Endothelial cell of hepatic sinusoid (primary cell): ENCODE measurements around the gene SURF1.

Experiments
- in situ Hi-C: cut with HindIII; loops from 2 replicates; pipeline ENCODE4 v1.10.0; 2017; ENCODE audit warnings: low sequenced_read_pairs

SURF1 gene

DNA sequence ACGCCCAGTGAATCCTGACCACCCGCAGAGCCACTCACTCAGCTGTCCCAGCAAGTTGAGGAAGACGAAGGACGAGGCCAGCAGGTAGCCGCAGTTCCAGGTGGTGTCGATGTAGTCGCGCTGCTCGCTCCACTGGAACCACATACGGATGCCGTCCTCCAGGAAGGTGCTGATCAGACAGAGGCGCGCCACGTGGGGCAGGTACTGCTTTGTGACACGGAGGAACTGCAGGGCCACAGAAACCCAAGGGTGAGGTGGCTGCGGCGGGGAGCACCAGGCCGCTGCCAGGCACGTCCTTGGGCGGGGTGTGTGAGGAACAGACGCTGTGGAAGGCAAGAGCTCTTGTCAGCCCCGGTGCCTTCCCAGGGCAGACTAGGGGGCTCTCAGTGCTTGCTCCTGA, 10.9 kb upstream of the SURF1 start:
- in situ Hi-C loops, result no loop called here

DNA sequence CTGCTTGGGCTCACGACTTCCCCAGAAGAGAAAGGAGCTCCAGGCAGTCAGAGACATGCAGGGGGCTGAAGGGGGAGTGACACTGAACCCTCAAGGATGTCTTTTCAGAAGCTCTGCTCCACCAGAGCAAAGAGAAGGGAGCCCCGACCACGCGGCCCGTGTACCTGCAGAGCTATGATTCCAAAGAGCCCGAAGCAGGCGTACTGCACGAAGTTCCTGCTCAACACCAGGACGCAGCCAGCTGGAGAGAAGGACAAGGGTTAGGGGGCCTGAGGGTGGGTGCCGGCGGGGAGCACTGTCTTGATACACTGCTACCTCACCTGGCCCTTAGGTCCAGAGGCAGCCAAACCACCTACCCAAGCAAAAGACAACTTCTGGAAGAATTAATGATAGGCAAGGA, 10.1 kb upstream of the SURF1 start:
- in situ Hi-C loops, result no loop called here

DNA sequence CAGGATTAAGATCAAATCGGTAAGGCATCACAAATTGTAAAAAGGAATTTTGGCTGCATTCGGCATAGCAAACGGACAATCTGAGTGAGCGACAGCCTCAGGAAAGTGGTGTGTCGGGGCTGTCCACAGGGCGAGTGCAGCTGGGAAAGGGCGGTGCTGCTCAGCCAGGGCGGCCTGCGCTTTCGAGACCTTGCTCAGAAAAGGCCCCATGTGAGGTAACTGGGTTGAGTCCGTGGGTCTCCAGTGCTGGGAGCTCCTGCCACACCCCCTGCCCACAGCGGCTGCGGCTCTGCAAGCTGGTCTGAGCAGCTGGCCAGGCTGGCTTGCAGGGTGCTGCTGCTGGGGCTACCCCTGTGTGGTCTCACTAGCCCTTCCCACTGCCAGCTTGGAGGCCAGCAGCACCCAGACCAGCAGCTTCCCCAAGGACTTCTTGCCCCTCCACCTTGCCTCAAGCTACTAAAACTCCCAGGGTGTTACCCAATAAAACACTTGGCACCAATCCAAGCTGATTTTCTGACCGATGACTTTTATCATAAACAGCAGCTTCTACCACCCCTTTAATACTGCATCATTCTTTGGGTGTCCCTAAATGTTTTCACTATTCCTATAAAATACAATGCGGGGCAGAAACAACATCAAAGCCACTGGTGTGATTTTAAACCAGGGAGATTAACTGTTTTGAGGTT, 6.2 kb upstream of the SURF1 start:
- in situ Hi-C loops, result no loop called here

DNA sequence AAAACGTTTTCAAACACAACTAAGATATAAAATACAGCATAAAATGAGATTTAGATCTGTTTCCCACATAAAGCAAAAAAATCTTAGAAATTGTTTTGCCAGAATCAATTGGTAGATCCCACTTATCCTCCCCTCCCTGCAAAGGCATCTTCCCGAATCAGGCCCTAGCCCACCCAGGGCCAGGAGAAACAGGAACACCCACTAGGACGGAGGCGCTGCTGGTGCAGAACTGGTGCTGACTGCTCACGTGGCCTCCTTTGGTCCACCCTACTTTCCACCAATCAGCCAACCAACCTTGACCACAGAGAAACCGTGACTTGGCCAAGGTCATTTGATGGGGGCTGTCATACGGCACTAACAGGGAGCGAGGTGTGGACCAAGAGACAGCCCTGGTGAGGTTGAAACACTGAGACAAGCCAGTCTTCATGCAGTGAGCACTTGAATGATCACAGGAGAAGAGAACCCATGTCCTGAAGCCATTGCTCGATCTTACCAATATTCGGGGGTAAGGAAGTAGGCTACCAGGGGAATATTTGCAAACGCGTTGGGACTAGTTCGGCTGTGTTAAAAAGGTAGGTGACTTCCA, 5.3 kb upstream of the SURF1 start:
- in situ Hi-C loops, result no loop called here

DNA sequence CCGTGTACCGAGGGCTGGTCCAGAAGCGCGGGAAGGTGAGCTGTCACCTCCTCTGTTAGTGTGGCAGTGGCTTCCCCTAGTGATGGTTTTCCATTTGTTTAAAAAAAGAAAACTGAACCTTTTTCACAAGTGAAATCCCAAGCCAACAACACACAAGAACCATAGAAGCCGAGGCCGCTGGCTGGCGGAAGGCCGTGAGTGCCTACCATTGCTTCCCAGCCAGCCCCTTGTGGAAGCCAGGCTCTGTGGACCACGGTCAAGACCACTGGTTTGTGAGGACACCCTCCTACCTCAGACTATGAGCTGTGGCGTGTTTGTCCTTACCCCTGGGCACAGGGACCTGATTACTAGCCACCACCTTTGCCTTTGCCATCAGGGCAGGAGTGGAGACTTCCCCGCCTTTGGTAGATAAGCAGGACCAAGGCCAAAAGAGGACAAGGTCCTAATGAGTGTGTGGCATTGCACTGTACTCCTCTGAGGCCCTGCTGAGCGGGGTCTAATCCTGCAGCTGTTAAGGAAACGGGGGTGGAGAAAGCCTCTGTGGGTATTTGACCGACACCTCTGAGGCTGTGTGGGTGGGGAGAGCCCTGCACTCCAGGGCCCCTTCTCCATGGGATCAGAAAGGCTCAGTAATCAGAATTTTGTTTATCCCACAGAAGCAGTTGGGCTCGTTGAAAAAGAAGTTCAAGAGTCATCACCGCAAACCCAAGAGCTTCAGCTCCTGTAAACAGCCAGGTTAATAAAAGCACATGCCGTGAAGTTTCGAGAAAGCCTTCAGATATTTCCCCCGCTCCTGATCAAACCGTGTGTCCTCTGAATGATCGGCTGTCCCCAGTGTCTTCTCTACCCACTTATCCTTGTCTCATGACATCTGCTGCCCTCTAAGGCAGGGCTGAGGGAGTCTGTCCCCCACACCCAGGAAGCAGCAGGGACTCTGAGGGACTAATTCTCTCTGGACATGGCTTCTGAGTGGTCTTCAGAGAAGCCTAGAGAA, 4.4 kb upstream of the SURF1 start:
- in situ Hi-C loops, result no loop called here

DNA sequence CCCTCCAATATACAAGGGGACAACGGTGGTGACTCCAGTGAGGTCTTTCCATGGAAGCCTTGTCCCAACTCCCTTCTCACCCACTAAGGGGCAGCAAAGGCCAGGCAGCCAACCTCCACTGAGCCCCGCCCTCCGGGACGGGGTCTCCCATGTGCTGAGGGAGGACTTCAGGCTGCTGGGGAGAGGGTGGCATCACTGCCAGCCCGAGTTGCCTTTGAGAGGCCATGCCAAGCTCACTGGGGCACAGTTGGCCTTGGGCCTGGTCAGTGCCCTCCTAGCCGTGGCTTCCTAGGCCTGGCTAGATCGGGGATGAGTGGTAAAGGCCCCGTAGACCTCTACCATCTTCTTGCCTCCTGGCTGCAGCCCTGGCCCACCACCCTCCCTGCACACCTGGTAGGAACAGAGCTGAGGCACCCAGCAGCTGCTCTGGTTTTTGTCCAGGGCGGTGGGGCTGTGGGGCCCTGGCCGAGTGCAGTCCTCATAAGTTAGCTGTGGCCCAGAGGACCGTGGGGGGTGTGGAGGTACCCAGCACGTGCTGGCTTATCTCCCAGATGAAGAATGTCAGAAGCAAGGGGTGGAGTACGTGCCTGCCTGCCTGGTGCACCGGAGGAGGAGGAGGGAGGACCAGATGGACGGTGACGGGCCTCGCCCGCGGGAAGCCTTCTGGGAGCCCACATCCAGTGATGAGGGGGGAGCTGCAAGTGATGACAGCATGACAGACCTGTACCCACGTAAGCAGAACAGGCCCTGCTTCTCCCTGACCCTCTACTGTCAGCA, 3.3 kb upstream of the SURF1 start:
- in situ Hi-C loops, result no loop called here

DNA sequence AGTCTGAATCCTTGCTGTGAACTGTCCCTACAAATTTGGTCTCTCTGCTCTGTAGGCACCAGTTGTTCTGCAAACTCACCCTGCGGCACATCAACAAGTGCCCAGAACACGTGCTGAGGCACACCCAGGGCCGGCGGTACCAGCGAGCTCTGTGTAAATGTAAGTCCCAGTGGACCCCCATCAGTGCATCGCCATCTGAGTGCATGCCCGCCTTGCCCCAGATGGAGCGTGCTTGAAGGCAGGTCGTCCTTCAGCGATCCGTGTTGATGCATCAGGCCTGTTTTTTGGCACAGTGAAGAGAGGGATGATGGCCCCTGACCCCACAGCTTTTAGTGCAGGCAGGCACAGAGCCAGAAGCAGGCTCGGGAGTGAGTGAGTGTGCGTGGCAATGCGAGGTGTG, 1.4 kb upstream of the SURF1 start:
- in situ Hi-C loops, result no loop called here

DNA sequence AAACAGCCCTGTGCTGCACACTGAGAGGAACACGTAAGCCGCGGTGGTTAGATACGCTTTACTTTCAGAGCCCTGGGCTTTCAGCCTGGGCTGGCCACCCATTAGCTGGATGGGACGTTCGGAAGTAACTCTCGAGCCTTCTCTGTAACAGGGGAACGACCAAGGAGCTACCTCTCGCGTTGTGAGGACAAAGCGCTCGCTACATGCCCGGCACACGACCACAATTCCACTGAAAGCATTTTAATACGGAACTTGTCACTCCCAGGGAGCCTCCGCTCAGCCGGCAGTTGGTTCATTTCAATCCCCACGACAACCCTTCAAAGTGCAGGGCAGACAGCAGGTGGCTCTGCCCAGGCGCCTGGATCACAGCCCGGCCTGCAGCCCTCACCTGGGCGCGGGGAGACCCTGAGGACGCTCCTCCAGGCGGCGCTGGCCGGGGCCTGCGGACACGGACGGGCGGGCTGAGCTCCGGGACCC, 368 bp downstream of the SURF1 start:
- in situ Hi-C loops, result no loop called here

DNA sequence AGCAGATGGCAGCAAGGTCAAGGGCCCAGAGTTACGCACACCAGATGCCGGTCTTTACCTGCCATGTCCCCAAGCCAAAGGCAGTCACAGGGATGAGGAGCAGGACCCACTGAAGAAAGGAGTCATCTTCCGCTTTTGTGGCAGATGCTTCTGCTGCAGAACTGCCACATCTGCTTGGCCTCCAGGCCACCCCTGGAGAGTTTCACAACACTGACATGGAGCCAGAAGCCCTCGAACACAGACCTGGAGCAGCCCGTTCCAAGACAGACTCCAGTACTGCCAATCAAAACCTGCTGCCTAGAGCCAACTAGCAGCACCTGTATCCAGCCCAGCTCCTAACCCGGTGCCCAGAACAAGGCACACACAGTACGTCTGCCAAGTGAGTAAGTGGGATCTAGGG, 1.5 kb downstream of the SURF1 start:
- in situ Hi-C loops, result no loop called here

DNA sequence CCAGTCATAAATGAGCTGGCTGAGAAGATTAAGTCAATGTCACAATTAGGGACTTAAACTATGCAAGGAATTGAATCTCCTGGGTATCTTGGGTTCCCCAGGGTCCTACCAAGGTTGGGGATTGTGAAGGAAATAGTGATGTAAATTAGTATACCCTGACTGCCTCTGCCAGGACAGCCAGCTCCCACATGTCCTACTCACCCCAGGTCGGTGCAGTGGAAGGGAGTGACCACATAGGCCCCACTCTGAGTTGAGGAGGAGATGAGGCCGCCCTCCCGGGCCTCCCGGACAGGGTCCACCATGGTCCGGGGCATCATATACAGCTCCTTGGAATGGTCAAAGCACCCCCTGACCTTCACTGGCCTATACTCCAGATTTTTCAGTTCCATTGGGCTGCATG, 2.7 kb downstream of the SURF1 start:
- in situ Hi-C loops, result no loop called here

DNA sequence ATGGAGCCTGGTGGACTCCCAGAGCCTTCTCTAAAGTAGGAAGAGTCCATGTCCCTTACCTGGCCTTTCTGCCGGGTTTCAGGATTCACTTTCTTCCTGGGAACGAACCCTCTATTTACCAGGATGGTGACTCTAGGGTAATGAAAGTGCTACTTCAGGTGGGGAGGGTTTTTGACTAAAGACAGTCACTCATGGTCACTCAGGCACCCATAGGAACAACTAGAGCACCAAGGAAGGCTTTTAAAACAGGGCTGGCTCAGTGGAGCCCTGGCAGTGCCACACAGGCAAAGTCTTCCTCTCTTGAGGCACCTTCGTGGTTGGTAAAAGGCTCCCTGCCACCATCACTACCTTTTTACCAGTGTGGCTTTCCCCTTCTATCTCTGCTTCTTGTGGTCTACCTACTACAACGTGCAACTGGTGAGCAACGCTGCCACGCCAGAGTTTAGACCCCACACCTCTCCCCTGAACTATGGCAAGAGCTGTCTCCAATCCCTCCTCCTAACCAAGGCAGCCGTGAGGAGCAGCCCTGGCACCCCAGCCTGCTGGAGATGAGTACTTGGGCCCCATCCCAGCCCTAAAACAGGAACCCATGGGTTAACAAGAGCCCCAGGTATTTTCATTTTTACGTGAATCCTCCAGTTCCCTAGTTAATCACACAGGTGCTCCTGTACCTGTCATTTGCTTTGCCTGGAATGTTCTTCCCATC, 3.5 kb downstream of the SURF1 start:
- in situ Hi-C loops, result no loop called here

DNA sequence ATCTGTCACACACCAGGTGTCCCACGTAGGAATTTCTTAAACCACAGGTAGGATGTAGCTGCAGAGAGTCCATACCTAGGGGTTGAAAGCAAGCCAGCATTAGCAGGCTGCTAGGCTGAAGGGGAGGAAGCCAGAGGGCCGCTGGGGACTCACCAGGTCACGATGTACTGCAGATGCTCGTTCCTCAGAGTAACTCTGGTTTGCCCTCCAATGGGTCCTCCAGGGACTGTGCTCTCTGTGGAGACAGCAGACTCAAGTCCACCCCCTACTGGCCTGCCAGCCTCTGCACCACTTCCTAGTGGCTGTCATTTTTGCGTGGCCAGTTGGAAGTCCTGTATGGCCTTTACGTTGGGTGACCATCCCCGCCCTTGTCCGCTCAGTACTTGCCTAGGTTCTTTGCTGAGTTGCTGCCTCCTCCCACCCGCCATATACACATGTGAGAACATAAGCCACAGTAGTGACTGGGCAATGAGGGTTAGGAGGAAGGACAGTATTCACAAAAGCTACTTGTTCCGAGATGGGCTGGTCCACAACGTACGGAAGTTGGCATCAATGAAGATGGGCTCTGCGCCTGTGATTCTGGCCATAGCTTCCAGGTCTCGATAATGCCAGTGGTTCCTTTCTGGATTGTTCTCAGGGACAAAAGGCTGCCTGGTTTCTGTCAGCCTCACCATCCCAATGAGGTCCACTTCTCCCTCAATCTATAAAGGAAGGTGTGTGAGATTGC, 4.2 kb downstream of the SURF1 start:
- in situ Hi-C loops, result no loop called here

DNA sequence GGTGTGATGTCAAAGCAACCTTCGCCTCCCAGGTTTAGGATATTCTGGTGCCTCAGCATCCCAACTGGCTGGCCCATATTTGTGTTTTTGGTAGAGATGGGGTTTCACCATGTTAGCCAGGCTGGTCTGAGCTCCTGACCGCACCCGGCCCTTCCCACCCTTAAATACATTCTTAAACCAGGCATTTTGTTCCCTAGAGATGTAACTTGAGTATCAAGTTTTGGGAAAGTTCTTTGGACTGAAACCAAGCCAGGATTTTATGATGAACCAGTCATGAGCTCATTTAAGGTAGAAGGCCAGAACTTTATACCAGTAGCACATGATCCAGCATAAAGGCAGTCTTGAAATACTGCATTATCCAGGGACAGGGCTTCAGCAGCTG, 4.8 kb downstream of the SURF1 start:
- in situ Hi-C loops, result no loop called here

DNA sequence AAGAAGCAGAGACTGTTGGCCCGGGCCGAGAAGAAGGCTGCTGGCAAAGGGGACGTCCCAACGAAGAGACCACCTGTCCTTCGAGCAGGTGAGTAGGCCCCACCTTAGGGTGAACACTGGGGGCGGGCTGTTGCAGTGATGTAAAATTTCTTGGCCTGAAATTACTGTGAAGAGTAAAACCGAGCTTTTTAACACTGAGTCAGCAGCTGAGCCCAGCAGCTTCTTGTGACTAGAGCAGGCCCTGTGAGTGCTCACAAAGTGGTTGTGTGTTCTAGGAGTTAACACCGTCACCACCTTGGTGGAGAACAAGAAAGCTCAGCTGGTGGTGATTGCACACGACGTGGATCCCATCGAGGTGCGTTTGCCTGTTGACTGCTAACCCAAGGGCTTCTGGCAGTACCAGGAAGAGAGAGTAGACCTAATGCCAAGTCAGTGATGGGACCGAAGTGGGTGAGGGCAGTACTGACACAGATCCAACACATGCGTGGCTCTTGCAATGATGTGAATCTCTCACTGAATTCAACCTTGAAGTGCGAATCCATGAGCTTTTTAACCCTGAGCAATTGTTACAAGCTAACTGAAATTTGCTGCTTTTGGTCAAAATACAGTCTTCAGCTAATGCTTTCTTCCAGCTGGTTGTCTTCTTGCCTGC, 6.2 kb downstream of the SURF1 start:
- in situ Hi-C loops, result no loop called here

DNA sequence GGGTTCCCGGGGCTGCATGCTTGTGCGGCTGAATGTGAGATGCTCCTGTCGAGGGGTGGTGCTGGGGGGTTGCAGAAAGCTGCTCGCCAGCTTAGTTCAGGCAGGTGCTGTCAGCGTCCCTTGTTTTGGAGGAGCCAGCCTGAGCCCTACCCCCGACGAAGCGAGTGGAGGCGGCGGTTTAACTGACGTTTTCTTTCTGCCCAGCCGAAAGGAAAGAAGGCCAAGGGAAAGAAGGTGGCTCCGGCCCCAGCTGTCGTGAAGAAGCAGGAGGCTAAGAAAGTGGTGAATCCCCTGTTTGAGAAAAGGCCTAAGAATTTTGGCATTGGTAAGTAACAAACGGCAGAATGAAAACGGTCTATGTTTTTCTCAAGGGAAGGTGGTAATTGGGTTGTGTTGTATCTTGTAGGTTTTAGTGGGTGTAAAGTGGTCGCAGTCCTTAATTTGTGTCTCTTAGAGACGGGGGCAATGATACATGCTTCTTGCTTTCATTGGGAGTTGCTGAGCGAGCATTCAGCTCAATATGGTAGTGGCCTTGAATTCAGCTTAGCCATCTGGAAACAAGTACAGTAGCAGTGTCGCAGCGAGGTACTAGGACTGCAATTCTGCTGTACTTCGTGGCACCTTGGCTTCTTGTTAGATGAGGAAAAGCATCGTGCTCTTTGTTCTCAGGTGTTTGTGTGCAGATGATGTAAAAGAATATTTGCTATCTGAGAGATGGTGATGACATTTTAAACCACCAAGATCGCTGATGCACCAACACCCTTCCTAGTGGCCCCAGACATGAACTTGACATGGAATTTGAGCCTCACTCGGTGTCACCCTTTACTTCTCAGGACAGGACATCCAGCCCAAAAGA, 7.3 kb downstream of the SURF1 start:
- in situ Hi-C loops, result no loop called here

DNA sequence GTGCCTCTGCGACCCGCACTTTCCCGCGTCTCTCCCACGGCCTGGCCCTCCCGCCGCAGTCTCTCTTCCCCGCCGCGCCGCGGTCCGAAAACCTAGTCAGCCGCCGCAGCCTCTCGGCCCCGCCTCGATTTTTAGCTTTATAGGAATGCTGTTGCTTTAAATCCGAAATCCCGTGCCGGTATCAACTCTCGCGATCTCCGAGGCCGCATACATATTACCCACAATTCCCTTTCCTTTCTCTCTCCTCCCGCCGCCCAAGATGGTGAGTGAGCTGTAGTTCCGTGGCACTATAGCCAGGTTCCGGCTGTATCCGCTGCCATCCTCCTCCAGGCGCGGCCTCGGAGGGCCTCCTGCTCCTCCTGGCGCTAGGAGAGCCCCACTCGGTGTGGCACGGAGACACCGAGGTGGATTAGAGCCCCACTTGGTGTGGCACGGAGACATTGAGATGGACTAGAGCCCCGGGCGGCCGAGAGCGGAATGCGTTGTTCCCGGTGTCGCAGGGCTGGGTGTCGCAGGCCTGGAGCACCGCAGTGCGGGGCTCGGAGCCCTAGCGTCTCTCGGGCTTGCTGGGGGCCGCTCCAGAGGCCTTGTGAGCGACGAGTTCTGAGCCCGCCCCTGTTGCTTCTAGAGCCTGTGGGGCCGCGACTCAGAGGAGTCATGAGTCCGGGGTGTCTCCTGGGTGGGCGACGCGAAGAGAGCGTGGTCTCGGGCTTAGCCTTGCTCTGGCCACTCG, 8.1 kb downstream of the SURF1 start, which contains the start of the genes MED22 and RPL7A:
TSS of gene MED22 (minus strand) at position 147 of the 733 bp plus-strand sequence. CDS start 1,469 bp downstream, outside the sequence.
TSS of gene RPL7A (plus strand) at position 234 of the 733 bp plus-strand sequence. CDS start at position 260, 26 bp downstream.
- in situ Hi-C loops, result no loop called here

DNA sequence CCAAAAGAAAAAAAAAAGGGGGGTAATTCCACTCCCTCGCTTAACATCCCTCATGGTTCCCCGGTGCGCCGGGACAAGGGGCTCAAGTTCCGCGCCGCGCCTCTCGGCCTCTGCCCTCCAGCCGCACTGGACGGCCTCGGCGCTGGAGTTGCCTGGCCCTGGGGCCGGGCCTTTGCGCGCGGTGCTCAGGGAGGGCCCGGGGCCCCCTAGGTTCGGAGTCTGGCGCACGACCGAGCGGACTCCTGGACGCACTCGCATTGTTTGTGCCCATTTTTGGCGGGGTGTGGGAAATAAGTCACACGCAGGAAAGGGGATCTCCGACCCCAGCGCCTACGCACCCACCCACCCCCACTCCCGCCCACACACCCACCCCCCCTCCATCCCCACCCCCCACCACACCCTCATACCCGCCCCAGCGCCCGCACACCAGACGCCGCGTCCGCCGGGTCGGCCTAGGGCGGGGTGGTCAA, 8.7 kb downstream of the SURF1 start:
- in situ Hi-C loops, result no loop called here
